GM19240 (cell line): ENCODE results near the gene EPN1.

Source experiments
- DNase-seq: peaks from one replicate; pipeline ENCODE4 v3.0.0; 2011; ENCODE audit warnings: low spot score; ENCODE audit not compliant: insufficient read length

EPN1 gene

GRCh38 chr19:55678121-55678671 is 3.2 kb downstream of the EPN1 start:
- peak; percentile 84 for DNase-seq

GRCh38 chr19:55679343-55680257 is 4.6 kb downstream of the EPN1 start:
- DNase-seq = no peak

DNA sequence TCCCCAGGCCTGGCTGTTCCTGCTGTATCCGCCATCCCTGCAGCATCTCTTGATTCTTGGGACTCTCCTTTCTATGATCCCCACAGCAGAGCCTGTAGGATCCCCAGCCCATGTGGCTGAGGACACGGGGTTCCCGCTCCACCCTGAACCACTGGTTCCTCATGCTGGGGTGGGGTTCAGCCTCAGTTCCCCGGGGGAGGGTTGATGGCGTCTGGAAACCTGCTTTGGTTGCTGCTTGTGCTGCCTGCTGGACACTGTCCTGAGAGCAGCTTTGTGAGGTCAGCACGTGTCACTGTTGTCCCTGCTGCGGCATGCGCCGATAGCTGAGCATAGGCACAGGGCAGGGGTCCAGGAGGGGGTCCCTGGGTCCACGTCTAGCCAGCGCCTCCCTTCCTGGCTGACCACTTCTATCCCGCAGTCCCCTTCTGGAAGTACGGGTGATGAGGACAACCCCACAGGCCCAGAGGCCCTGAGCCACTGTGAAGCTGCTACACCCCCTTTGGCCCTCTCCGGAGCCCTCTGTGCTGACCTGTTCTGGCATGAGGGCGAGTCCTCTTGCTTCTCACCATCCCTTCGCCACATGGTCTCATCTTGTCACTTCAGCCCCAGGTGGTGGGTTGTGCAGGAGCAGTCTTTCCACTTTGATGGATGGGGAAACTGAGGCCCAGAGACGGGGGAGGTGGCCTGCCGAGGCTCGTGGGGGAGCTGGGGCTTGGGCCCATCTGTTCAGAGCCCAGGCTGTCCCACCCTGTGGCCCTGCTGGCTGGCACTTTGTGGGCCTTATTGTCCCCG is 5.5 kb downstream of the EPN1 start:
- DNase-seq = no peak

GRCh38 chr19:55681131-55682092 is 6.4 kb downstream of the EPN1 start:
- DNase-seq = no peak

GRCh38 chr19:55683449-55684261 is 8.6 kb downstream of the EPN1 start:
- no peak for DNase-seq

GRCh38 chr19:55684946-55685681 is 10.1 kb downstream of the EPN1 start:
- DNase-seq = no peak

GRCh38 chr19:55685776-55686175 is 10.8 kb downstream of the EPN1 start:
- DNase-seq = no peak

- DNase-seq = no peak
Measured at GRCh38 chr19:55686311-55687050, 11.5 kb downstream of the EPN1 start.

- no peak for DNase-seq
Measured at GRCh38 chr19:55687281-55688201, 12.5 kb downstream of the EPN1 start.

GRCh38 chr19:55688422-55689218 is 13.6 kb downstream of the EPN1 start:
- DNase-seq = no peak

GRCh38 chr19:55689411-55690108 is 14.5 kb downstream of the EPN1 start:
- no peak for DNase-seq

- DNase-seq = no peak
Measured at GRCh38 chr19:55690109-55690768, 15.2 kb downstream of the EPN1 start.

- DNase-seq = no peak
Measured at GRCh38 chr19:55690769-55691545, 15.9 kb downstream of the EPN1 start.

GRCh38 chr19:55691561-55692481 is 16.8 kb downstream of the EPN1 start:
- DNase-seq = no peak
